ENCODE measurements around the gene CLEC4F. TPM values are rescaled to one million over a fixed set of nuclear protein-coding genes. Genes with fewer than 3 reads are reported as not detected.

CLEC4F gene
- total RNA-seq, 1 experiment from 2014 or later, result not detected

DNA sequence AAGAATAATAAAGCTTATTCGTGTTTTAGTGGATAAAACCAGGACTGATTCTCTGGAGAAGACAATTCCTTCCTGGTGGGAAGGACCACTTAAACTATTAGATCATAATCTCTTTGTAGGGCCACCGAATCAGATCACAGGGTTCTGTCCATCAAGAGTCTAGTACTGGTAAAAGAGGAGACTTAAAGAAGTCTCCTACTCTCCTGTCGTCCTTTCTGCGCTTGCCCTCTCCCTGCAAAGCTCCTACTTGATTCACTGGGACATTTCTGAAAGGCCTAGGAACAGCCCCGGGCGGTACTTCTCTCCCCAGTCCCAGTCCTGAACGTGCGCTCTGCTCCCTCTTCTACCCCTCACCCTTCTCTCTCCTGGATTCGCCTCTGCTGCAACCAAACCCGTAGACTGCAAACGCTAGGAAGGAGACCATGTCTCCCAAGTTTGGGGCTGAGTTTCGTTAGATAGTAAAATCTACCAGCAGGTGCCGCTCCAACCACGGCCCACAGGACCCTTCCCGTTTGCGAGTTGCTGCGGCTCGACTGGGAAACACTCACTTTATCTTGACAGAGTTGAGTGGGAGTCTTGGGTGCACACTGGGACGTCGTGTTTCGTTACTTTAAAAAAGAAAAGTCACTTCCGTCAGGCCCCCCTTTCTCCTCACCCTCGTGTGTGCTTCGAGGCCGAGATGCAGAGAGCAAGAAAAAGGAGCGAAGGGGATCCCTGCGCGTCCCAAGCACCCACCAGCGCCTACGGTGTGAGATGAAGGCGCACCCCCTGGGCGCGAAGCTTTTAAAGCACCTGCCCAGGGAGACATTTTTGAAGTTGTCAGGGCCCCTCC lies 30.9 kb downstream of the CLEC4F start:
- peak; percentile 57 for DNase-seq (ENCODE audit: low read depth)

DNA sequence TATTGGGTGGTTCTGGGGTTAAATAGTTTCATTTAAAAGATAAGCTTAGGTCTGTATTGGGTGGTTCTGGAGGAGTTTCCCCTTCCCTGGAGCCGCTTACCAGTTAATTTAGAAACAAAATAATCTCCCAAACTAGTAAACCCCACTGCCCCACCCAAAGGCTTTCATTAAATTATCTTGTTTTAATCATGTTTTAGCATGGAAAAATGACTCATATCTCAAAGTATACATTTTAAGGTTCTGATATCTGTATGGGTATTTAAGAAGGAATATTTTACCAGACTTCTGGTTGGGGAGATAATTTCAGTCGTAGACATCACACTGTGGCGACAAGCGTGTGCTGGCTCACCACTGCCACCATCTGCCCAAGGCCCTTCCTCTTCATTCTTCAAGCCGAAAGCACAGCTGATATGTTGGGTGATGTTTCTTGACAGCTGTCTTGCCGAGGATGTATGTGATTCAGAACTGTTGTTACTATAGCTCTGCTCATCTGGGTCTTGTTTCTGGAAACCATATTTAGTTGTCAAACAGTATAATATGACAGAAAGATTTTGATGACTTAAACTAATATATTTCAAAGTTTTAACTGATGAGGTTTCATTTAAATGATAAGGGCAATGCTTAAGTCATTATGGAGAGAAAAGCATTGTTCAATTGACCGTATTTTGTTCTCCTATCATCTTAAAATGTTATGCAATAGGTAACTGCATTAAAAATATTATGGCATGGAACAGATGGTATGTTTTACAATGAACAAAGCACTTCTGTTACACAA lies 35.1 kb downstream of the CLEC4F start:
- peak; percentile 59 for DNase-seq (ENCODE audit: low read depth)

DNA sequence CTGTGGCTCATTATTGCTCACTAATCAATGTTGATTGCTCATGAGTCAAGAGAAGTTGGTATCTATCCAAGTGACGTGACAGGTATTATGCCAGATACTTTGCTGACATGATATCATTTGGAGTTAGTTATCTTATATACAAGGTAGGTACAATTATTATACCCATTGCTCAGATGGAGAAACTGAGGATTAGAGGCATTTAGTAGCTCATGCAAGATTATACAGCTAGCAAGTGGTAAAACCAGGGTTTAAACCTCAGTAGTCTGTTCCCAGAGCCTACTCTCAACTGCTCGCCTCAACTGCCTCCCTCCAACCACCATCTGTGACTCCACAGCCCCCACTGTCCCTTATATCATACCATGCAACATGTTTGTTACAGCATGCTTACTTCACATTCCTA lies 36.1 kb downstream of the CLEC4F start:
- no peak for DNase-seq (ENCODE audit: low read depth)

DNA sequence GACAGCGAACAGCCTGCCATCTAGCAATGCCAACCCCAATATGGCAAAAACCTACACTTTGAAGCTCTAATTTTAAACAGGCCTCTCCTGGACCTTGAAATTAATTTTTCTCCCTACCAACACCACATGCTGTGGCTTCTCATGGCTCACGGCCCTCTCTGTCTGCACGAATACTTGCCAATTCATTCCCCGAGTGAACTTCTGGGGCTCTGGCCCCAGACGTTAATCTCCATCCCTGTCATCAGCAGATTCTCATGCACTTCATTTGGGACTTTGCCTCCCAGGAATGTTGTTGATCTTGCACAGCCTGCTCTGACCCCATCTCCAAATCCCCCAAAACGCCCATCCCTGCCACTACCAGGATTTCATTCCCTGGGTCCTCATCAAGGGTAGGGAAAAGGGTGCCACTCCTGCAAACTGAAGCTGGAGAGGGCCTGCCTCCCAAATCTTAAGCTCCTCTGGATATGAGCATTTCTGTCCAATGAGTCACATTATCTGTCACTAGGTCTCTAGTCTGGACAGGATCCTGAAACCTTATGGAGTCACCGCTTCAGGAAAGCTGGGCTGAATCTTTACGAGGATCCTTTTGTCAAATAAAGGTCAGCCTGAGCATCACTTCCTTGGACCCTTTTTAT lies 40.4 kb downstream of the CLEC4F start:
- peak; percentile 22 for DNase-seq (ENCODE audit: low read depth)

DNA sequence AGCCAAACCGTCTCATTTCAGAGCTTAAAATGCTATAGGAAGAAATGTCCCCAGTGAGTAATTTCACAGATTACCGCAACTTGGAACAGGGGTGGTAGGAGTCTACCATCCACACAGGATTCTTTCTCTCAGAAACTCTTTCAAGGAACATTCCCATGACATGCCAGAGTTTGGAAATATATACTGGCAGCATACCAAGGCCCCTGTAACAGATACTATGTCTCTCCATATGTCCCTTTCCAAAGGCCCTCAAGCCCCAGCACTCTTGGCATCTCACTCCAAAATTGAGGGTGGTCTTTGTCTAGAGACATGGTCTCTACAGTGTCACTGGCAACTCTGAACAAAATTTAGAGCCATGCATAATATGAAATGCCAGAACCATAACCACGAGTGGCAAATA lies 40.9 kb downstream of the CLEC4F start:
- no peak for DNase-seq (ENCODE audit: low read depth)

DNA sequence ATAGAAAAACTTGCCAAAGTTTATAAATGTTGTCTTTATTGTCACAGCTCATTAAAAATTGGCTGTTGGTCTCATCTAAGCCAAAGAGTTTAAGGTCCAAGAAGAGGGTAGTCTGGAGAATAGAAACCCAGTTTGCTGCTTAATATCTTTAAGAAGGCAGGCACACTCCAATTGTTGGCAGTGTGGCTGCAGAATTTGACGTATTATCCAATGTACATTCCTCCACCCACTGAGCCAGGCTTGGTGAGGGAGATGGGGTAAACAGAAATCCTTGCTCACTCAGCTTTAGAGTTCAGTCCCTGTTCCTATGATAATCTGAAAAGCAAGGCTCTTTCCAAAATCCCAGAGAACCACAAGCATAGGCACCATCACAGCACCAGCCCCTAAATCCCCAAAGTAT lies 41.7 kb downstream of the CLEC4F start:
- DNase-seq (ENCODE audit: low read depth), result no peak

DNA sequence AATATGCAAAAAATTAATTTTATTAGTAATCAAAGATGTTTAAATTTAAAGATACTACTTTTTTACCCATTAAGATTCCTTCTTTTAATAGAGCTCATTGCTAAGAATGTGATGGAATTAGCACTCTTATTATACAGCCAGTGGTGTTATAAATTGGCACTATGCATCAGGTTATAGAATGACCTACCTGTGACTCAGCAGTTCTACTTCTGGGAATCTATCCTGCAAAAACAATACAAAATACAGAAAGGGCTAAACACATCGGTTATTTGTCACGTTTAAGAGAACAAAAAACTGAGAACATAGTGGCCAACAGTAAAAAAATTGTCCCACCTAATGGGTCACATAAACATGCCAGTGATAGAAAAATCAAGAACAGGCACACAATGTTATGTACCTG lies 42.9 kb downstream of the CLEC4F start:
- peak; percentile 62 for DNase-seq (ENCODE audit: low read depth)

DNA sequence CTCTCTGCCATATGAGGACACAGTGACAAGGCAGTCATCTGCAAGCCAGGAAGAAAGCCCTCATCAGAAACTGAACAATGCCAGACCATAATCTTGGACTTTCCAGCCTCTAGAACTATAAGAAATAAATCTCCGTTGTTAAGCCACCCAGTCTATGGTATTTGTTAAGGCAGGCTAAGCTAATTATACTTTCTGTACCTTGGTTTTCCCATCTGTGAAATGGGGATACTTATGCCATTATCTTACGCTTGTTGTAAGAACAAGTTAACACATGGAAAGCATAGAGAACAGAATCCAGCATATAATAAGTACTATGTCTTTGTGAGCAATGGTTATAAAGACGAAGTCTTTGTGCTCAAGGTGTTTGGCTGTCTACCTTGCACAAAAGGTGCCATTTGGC lies 44.1 kb downstream of the CLEC4F start:
- no peak for DNase-seq (ENCODE audit: low read depth)

DNA sequence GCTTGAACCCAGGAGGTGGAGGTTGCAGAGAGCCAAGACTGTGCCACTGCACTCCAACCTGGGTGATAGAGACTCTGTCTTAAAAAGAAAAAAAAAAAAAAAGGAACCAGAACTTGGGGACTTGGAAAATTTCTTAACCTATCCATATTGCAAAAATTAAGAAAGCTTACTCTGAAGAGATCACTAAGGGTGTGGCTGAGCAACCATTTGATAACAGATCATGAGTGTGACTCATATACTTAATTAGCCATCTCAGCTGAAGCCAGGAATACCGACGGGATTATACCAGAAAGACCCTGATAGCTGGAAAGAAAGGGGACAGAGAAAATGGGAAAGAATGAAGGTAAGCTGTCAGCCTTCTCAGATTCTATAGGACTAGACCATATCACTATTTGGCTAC lies 45.3 kb downstream of the CLEC4F start:
- no peak for DNase-seq (ENCODE audit: low read depth)

DNA sequence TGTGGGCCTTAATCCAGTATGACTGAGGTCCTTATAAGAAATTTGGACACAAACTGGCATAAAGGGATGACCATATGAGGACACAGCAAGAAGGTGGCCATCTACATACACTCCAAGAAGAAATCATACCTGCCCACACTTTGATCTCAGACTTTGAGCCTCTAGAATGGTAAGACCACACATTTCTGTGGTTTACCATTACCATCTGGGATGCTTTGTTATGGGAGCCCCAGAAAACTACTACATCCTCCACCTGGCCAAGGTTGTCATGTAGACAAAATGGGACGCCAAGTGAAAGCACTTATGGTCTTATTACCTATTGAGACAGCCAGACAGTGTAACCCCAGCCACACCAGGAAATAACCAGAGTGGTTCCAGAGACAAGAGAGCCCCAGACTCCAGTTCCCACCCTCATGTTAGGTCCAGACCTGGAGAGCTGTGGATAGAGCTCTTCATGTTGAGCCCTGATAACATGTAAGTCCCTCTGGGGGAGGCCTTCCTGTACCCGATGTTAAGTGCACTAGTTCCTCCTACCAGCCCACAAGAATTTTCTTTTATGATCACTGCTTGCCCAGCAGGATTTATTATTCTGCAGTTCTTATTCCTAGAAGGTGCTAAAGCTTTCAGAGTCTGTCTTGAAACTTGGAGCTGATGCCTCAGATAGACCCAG lies 47.8 kb downstream of the CLEC4F start:
- DNase-seq (ENCODE audit: low read depth), result no peak

DNA sequence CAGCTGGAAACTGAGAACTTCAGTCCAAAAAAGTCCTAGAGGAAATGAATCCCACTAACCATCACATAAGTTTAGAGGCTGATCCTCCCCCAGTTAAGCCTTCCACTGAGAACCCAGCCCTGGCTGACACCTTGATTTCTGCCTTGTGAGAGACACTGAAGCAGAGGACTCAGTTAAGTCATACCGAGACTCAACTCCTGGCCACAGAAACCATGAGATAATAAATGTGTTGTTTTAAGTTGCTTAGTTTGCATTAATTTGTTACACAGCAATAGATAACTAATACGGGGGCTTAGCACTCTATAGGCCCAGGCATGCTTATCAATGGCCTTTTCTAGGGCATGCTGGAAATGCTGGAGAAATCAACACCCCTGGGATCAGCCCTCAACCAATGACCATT lies 49.0 kb downstream of the CLEC4F start:
- DNase-seq (ENCODE audit: low read depth), result no peak

DNA sequence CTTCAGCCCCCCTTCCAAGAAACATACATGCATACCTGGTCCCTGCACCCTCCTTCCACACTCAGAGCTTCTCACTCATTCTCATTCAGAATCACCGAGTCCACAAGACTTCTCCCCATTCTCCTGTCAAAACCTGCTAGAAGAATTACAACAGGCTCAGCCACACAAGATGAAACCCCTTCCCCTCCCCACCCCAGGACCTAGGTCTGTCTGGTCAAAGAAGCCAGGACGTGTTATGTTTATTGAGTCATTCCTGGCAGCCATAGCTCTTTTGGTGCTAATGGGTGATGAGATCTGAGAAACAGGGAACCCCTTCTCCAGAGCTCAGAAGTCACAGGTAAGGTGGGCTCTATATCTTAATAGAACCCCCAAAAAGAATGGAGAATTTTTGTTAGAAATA lies 50.9 kb downstream of the CLEC4F start:
- no peak for DNase-seq (ENCODE audit: low read depth)

DNA sequence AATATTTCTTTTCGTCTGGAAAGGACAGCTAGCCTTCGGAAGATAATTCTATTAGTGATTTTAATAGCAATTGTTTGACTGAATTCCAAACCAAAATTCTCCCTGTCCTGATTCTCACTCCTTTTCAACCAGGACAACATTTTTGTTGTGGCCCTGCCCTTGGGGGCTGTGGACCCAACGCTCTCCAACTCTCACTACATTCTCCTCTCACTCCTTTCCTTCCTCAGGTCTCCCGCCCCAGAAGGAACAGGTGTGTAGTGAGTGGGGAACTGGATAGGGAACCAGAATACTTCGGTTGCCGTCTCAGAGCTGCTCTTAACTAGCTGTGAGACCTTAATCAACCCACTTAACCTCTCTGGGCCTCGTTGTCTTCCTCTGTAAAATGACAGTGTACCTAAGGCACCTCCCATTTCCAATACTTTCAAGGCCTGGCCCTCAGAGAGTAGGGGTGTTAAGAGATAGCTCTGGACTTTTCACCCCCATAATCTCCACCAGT lies 51.8 kb downstream of the CLEC4F start:
- no peak for DNase-seq (ENCODE audit: low read depth)

DNA sequence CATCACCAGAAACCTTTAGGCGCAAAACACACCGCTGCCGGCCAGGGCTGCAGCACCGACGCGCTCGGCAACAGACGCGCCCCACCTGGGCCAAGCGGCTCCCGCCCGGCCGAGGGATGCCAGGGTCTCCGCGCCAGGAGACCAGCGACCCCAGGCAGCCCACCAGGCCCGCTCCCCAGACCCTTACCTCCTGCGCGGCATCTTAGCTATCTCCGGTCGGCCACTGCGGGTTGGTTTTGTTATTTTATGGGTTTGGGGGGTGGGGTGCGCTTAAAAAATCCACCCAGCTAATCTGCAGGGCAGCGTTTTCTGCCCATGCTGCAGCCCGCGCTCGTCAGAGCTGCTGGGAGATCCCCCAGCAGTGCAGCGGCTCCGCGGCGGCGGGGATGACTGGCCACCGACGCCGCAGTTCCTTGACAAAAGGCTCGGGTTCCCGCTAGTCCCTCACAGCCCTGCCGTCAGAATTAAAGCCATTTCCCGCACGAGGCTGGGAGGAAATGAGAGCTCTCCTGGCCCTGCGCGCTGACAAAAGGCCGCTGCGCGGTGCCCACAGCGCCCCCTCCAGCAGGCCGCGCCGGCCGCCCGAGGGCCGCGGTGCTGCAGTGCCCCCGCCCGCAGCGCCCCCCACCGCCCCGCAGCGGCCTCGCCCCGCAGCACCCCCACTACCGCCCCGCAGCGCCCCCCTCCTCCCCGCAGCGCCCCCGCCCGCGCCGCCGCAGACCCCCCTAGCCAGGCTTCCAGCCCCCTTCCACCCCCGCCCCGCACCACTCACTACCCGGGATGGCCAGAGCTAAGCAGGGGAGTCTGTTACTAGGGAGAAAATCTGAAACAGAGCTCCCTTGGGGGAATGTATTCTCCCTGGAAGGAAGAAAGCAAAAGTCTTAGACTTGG lies 52.5 kb downstream of the CLEC4F start, which contains the start of gene ADD2:
ADD2 (minus strand) TSS at position 502 of the 891 bp plus-strand sequence. CDS start 61,792 bp downstream, outside the sequence.
- peak; percentile 69 for DNase-seq (ENCODE audit: low read depth)

DNA sequence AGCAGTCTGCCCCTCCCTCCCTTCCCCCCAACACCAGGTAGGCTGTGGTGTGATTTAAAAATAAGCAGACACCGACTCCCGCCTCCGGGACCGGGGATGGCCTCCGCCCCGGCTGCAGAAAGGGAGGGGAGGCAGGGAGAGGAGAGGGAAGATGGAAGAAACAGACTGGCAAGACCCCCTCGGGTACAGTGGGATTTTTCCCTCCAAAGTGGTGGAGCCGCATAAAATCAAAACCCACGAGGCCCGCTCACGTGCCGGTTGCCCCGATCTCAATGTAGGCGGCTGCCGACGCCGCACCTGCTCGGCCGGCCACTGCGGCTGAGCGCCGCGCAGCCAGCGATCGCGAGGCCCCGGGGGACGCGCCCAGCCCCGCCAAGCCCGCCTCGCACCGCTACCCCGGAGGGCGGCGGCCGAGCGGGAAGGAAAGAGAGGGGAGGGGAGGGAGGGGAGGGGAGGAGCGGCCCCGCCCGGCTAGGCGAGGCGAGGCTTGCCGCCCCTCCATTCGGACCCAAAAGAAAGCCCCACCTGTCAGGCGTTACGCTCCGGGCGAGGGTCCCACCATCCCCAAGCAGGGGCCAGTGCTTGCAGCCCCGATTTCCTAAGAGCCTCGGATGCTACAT lies 53.2 kb downstream of the CLEC4F start:
- peak; percentile 40 for DNase-seq (ENCODE audit: low read depth)

DNA sequence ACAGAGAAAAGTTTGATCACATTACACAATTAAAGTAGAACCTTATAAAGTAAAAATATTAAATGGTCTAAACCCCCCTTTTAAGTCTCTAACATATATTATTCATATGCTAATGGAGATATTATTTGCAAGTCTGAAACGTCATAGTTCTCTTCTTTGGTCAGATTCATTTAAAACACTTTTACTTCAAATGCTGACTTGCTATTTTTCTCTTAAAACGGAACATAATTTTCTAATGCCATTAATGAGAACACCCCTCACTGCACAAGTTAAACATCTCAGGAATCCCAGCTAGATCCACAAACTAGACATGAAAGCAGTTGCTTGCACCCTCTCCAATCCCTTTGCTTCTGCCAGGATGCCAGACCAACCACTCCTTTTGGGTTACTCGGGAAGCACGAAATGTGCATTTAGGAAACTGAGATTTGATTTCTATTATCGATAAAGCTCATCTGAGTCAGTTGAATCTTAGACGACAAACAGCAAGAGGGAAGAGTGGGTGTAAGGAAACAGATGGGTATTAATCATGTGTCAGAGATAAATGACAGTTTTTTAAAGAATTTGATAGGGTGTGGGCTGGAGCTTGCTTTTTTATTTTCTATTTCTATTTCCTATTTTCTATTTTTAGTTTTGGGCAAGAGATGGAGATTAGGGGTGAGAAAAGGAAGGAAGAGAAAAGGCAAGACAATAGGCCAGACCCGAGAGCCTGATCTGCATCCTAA lies 53.9 kb downstream of the CLEC4F start:
- DNase-seq (ENCODE audit: low read depth), result no peak

DNA sequence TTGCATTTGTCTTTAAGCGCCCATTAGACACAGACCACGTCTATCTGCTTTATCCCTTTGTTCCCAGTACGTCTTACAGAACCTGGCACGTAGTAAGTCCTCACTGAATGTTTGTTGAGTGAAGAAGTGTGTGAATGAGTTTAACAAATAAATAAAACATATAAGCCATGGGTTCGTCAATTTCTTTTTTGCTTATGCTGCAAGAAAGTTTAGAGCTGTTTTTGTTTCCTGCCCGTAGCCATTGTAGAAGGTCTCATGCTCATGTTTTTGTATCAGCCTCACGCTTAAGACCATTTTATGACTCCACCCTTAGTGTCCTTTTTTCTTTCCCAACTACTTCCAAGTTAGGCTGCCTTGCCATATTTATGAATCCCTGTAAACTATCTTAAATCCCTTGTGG lies 54.9 kb downstream of the CLEC4F start:
- no peak for DNase-seq (ENCODE audit: low read depth)

DNA sequence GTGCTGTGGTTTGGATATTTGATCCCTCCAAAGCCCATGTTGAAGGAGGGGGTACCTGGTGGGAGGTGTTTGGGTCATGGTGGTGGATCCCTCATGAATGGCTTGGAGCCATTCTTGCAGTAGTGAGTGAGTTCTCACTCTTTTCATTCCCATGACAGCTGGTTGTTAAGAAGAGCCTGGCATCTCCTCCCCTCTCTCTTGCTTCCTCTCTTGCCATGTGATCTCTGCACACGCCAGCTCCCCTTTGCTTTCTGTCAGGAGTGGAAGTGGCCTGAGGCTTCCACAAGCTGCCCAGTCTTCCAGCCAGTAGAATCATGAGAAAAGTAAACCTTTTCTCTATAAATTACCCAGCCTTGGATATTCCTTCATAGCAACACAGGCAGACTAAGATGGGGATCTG lies 61.0 kb downstream of the CLEC4F start:
- no peak for DNase-seq (ENCODE audit: low read depth)
